Adrenal gland (tissue), 5 donors: Measurements from ENCODE around the gene NR6A1.

Experiments used
- CTCF ChIP-seq, 6 experiments: fragments of 450-650 bp in 4 of 6; fragments of 200-600 bp in 2 of 6; sonication (generic) in 1 of 6; IDR thresholded peaks; 1 replicate in 5 of 6; 2 replicates in 1 of 6; pipeline versions ENCODE4 v1.5.1 to v1.8.0; 2016 to 2021; ENCODE audit warnings: antibody characterized with exemption in 6 of 6, mild to moderate bottlenecking in 2 of 6, moderate library complexity in 1 of 6
- POLR2A ChIP-seq, 2 donors: fragments of 450-650 bp; IDR thresholded peaks; one replicate each; pipeline ENCODE4 v1.6.1; 2017; ENCODE audit warnings: antibody characterized with exemption in 2 of 2, mild to moderate bottlenecking in 2 of 2, moderate library complexity in 1 of 2
- donor health status: DM: no; HTN: no; CAD: no.

GRCh38 chr9:124520206-124520596 is 250.9 kb downstream of the NR6A1 start:
- TF ChIP-seq CTCF (IDR thresholded peaks at IDR 0.05) (no peak), POLR2A (IDR thresholded peaks at IDR 0.05) (no peak)
